HUDEP-2 (cell line): ENCODE data around the gene PICK1.
A peak's percentile ranks its signal among the peaks of the same experiment; 100 is the strongest.
"Not testable (repeated sequence)": the region's sequence is repeated elsewhere in the genome, so short reads cannot be mapped to it uniquely, and the experiment has no call there.

Experiments
- DNase-seq, 76 experiments: peaks; one replicate each; lab custom pipeline; 2025; ENCODE audit not compliant: unreplicated experiment in 76 of 76; lab: John Stamatoyannopoulos, UW

PICK1 gene

GRCh38 chr22:38110863-38111852 lies 54.0 kb downstream of the PICK1 start:
- DNase-seq = peak in 28 of 76 experiments; percentile 8 to 53 (median 28)

DNA sequence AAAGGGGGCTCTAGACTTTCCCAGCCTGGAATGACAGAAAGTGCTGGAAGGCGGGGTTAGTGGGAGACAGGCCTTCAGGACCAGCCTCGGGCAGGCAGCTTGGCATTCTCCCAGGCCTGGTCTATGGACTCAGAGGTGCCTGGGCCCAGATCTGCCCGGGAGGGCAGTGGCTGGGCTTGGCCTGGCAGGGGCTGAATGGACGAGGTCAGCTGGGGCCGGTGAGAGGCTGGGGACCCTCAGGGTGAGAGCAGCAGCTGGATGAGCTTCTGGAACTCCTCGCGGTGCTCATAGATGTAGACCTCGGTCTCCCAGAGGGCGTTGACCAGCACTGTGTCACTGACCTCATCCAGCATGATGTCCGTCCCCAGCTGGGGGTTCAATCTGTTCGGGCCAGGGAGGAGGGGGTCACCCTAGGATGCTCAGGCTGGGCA lies 54.7 kb downstream of the PICK1 start:
- DNase-seq = no peak

DNA sequence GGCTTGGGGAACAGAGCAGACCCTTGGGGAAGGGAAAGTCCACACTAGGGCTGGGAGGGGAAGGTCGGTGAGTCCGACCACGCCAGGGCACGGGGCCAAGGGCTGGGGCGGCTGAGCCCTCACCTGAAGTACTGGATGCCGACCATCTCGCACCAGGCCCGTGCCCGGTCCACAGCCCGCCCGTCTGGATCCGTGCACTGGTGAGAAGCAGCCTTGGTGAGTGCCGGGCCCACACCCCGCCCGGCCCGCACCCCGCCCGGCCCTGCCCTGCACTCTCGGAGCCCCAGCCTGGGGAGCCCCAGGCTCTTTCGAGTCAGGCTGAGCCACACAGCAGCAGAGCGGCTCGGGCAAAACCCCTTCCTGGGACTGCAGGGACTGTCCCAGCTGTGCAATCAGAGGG lies 55.2 kb downstream of the PICK1 start:
- no peak for DNase-seq

DNA sequence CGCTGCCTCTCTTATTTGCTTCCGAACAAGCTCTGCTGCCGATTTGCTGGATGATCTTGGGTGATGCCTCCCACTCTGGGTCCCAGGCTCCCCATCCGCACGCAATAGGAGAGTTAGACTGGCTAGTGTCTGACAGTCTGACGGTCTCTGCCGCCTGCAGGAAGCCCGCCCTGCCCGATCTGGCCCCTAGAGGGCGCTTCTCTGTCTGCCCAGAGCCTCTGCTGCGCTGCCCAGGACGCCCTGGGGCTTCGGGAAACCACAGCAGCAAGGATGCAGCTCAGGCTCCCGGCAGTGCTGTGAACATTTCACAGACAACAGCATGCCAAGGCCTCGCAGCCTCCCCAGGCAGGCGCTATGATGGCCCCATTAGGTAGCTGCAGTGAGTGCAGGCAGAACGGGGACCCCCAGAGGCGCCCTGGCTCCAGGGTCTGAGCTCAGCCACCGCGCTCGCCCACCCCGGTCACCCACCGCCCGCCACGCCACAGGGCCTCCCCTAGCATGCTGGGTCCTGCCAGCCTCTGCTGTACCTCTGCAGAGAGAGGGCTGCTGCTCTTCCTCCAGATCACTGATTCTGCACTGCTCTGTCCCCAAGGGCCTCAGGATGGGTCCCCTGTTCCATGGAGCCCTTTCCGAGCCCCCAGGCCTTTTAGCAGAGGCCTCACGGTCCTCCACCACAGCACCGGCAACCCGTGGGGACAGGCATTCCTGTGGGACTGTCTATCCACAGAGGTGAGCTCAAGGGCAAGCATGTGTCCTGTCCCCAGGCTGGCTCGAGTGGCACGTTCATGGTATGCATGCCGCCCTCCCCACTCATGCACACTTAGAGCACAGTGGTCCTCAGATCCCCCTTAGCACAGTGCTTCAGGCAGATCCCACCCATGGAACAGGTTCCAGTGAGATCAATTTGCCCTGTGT lies 57.5 kb downstream of the PICK1 start:
- peak in 67 of 76 experiments; percentile 11 to 86 (median 60) for DNase-seq

DNA sequence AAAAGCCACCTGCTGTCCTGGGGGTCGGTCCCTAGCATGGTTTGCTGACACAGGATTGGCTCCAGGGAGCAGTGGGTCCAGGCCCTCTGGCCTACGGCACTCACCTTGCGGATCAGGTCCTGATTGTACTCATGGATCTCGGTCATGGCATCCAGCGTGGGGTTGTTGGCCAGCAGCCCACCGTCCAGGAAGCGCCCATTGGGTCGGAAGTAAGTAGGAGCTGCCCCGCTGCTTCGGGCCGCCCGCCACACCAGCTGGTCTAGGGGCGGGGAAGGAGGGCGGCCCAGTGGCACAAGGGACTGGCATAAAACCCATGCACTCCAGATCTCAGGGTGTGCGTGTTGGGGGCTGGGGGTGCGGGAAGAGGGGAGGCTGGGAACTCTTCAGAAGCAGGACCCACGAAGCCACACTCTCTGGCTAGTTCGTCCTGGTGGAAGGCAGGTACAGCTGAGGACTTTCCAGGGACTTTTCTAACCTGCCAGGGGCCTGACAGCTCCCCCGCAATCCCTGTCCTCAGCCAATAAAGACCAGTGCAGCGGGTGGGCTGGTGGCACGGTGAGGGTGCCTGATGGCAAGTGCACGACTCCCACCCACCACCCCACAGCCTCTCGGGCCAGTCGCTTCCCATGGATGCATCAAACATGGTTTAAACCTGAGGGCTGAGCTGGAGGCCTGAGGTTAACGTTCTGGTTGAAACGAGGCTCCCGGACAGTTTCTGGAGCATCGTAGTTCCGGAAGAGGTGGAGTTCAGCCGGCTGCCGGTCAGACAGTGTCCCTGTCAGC lies 58.4 kb downstream of the PICK1 start:
- DNase-seq = no peak

- not testable (repeated sequence) for DNase-seq
Observed at GRCh38 chr22:38117556-38117955, 60.4 kb downstream of the PICK1 start.

- no peak for DNase-seq
Observed at GRCh38 chr22:38118182-38118581, 61.0 kb downstream of the PICK1 start.

- DNase-seq = not testable (repeated sequence)
Observed at GRCh38 chr22:38118747-38119146, 61.5 kb downstream of the PICK1 start.

DNA sequence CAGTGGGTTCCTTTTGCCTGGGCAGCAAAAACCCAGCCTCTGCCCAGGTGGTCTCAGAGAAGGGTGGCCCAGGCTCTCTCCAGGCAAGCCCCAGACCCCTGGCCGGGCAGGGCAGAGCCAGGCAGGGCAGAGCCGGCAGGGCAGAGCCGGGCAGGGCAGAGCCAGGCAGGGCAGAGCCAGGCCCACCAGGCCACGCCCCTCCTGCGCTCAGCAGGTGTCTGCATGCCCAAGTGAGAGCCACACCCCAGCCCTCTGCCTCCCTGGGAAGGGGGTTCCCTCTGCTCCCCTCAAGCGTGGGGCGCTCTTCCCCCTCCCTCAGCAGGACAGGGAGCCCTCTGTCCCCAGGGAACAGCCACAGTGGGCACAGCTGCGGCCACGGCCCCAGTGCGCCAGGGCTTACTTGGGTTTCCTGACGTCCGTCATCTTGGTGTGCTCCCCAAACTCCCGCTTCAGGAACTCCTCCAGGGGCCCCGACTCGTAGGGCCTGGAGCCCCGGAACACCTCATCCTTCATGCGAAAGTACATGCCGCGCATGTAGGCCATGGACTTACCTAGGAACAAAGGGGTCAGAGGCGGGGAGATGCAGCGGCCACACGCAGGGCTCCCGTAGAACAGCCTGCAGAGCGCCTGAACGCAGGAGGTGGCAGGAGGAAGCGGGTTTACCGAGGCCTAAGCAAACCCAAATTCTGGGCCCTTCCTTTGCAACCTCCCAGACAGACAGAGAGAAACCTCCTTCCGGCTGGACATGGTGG lies 63.3 kb downstream of the PICK1 start:
- no peak for DNase-seq

GRCh38 chr22:38122616-38123015 lies 65.4 kb downstream of the PICK1 start:
- DNase-seq = no peak

- DNase-seq = no peak
Observed at GRCh38 chr22:38124236-38124974, 67.2 kb downstream of the PICK1 start.

DNA sequence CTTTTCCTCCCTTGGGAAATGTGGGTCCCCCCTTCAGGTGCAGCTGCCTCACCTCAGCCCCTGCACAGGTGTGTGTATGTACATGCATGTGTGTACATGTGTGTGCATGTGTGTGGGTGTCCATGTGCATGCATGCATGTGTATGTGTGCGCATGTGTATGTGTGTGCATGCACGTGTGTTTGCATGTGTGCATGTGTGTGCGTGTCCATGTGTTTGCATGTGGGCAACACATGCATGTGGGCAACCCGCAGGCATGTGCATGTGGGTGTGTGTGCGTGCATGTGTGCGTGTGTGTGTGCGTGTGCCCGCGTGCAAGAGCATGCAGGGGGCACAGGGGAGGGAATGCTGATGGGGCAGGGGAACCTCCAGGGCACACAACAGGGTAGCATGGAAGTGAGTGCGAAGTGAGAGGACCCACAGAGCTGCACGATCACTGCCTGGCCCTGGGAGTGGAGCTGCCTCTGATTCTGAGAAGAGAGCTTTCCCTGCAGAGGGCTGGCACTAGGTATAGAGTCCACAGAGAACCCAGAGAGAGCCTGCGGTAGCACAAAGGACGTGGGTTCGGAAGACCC lies 67.9 kb downstream of the PICK1 start:
- no peak for DNase-seq
